ENCODE results near the gene CIAO1.

DNA sequence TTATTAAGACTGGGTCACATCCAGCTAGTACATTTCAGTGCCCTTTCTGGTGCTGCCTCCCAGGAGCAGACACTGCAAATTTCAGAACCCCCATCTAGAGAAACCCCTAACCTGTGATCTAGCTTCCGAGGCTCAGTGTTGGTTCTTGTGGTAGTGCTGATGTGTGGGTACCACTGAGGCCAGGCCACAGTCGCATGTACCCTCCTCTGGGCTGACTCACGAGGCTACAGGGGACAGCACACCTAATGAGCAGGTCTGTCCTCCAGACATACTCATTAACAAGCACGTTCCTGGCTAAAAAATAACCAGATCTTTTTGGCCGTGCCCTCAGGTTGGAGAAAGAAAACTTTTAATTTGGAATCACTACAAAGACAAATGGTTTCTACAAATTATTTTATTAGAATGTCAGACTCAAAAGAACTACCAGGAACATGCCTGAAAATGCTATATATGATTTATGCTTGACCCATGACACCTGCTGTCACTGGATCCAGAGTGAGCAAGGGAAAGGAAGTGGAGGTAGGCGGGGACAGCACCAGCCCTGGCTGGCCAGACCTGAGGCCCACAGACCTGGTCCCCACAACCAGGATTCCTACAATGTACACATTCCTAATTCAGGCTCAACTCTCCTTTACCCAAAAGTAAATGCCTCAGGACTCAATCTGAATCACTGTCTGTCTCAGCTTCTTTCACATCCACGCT lies 8.5 kb downstream of the CIAO1 start:
- TF ChIP-seq, protein P1, sequence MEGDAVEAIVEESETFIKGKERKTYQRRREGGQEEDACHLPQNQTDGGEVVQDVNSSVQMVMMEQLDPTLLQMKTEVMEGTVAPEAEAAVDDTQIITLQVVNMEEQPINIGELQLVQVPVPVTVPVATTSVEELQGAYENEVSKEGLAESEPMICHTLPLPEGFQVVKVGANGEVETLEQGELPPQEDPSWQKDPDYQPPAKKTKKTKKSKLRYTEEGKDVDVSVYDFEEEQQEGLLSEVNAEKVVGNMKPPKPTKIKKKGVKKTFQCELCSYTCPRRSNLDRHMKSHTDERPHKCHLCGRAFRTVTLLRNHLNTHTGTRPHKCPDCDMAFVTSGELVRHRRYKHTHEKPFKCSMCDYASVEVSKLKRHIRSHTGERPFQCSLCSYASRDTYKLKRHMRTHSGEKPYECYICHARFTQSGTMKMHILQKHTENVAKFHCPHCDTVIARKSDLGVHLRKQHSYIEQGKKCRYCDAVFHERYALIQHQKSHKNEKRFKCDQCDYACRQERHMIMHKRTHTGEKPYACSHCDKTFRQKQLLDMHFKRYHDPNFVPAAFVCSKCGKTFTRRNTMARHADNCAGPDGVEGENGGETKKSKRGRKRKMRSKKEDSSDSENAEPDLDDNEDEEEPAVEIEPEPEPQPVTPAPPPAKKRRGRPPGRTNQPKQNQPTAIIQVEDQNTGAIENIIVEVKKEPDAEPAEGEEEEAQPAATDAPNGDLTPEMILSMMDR (conservative IDR thresholded peaks at IDR 0.05) = no peak
- no peak for TF ChIP-seq EZH2 (IDR thresholded peaks at IDR 0.05; ENCODE audit: low read depth)

All from PC-9 (cell line).